SK-N-SH (cell line): Measurements from ENCODE around the gene HHIPL1.

Source experiments
- CTCF ChIP-seq: fragments of 200-600 bp; sonication (generic); IDR thresholded peaks from 2 replicates; pipeline ENCODE4 v1.6.1; 2017; ENCODE audit warnings: antibody characterized with exemption, mild to moderate bottlenecking, moderate library complexity
- EZH2phosphoT487 ChIP-seq: fragments of 200-600 bp; sonication (generic); IDR thresholded peaks from 2 replicates; pipeline ENCODE4 v1.6.1; 2017; ENCODE audit warnings: low read depth, mixed run types, mild to moderate bottlenecking, antibody characterized with exemption, moderate library complexity, borderline replicate concordance
- FOSL2 ChIP-seq: IDR thresholded peaks from 2 replicates; pipeline ENCODE4 v1.4.0; 2012; ENCODE audit warnings: low read depth, mild to moderate bottlenecking, moderate library complexity, borderline replicate concordance
- GABPA ChIP-seq: IDR thresholded peaks from 2 replicates; pipeline ENCODE4 v1.4.0; 2012; ENCODE audit warnings: low read depth, mild to moderate bottlenecking
- JUND ChIP-seq: IDR thresholded peaks from 2 replicates; pipeline ENCODE4 v1.4.0; 2012
- MXI1 ChIP-seq: IDR thresholded peaks from 2 replicates; pipeline ENCODE4 v1.6.1; 2012; ENCODE audit warnings: mild to moderate bottlenecking, low read depth, low read length, improper control_type of control experiment
- NRF1 ChIP-seq: IDR thresholded peaks from 2 replicates; pipeline ENCODE4 v1.6.1; 2012; ENCODE audit warnings: low read depth, mild to moderate bottlenecking, low read length
- POLR2AphosphoS5 ChIP-seq: IDR thresholded peaks from 2 replicates; pipeline ENCODE4 v1.6.1; 2012; ENCODE audit warnings: low read depth, low read length
- RXRA ChIP-seq: IDR thresholded peaks from 2 replicates; pipeline ENCODE4 v1.4.0; 2012; ENCODE audit warnings: low read depth, mild to moderate bottlenecking, borderline replicate concordance
- TAF1 ChIP-seq: IDR thresholded peaks from 2 replicates; pipeline ENCODE4 v1.6.1; 2012; ENCODE audit warnings: low read depth, mild to moderate bottlenecking, low read length, moderate library complexity, borderline replicate concordance
- TCF12 ChIP-seq: IDR thresholded peaks from 2 replicates; pipeline ENCODE4 v1.4.0; 2012
- USF2 ChIP-seq: fragments of 150-350 bp; IDR thresholded peaks from 2 replicates; pipeline ENCODE4 v1.6.1; 2017; ENCODE audit warnings: antibody characterized with exemption, low read length, low read depth, borderline replicate concordance
- YY1 ChIP-seq: IDR thresholded peaks from 2 replicates; pipeline ENCODE4 v1.4.0; 2012; ENCODE audit warnings: low read depth, mild to moderate bottlenecking

- no peak for TF ChIP-seq POLR2AphosphoS5
- TF ChIP-seq CTCF = no peak
- no peak for TF ChIP-seq TCF12
- no peak for TF ChIP-seq USF2
- no peak for TF ChIP-seq RXRA
- no peak for TF ChIP-seq GABPA
- no peak for TF ChIP-seq EZH2phosphoT487
- no peak for TF ChIP-seq JUND
- no peak for TF ChIP-seq TAF1
- TF ChIP-seq YY1 = no peak
- TF ChIP-seq MXI1 = no peak
- no peak for TF ChIP-seq FOSL2
- TF ChIP-seq NRF1 = no peak
Measured at GRCh38 chr14:99635116-99635515, 9.8 kb upstream of the HHIPL1 start.
